Kidney (tissue), 14 donors: ENCODE results near the gene NR3C1. TPM values are rescaled to one million over a fixed set of nuclear protein-coding genes. Genes with fewer than 3 reads are reported as not detected.

Experiments used
- DNase-seq, 5 donors: peaks; one replicate each; pipeline ENCODE4 v3.0.0-alpha.2; 2013 to 2020
- FAIRE-seq: peaks from 2 replicates; lab custom pipeline; 2012; peaks lifted over from hg19 to GRCh38; lab: Jason Lieb, UNC
- H3K27ac ChIP-seq, 2 donors: one replicate each; pipeline ENCODE4 v1.7.0; 2013; ENCODE audit warnings: low read depth in 2 of 2, low read length in 2 of 2, inconsistent platforms in 1 of 2
- H3K27me3 ChIP-seq: one replicate; pipeline ENCODE4 v1.7.1; 2013; ENCODE audit warnings: low read length, inconsistent platforms; ENCODE audit not compliant: control insufficient read depth, insufficient read depth
- H3K36me3 ChIP-seq, 3 donors: one replicate each; pipeline versions ENCODE4 v1.7.0 to v1.7.1; 2013; ENCODE audit warnings: low read length in 3 of 3, control low read depth in 1 of 3, inconsistent platforms in 1 of 3; ENCODE audit not compliant: insufficient read depth in 3 of 3, control insufficient read depth in 2 of 3
- H3K4me1 ChIP-seq, 3 donors: one replicate each; pipeline versions ENCODE4 v1.7.0 to v1.7.1; 2013; ENCODE audit warnings: low read length in 3 of 3, inconsistent platforms in 1 of 3, low read depth in 1 of 3; ENCODE audit not compliant: control insufficient read depth in 2 of 3, insufficient read depth in 2 of 3
- H3K4me3 ChIP-seq, 3 donors: one replicate each; pipeline versions ENCODE4 v1.7.0 to v1.8.1; 2013; ENCODE audit warnings: low read length in 3 of 3, control low read depth in 1 of 3, inconsistent platforms in 1 of 3
- H3K9ac ChIP-seq, 3 donors: one replicate each; pipeline versions ENCODE4 v1.7.0 to v1.7.1; 2013; ENCODE audit warnings: low read length in 3 of 3, control low read depth in 1 of 3, inconsistent platforms in 1 of 3
- H3K9me3 ChIP-seq, 3 donors: one replicate each; pipeline versions ENCODE4 v1.7.0 to v1.7.1; 2013; ENCODE audit warnings: low read length in 3 of 3, control low read depth in 1 of 3, inconsistent platforms in 1 of 3; ENCODE audit not compliant: control insufficient read depth in 2 of 3, insufficient read depth in 1 of 3
- CTCF ChIP-seq: IDR thresholded peaks from 3 replicates; pipeline ENCODE4 v1.5.1; 2012; ENCODE audit warnings: mild to moderate bottlenecking, moderate library complexity, borderline replicate concordance; ENCODE audit not compliant: insufficient read depth; ENCODE audit errors: extremely low read depth
- intact Hi-C: fragments of 100-400 bp; cut with DNase I; formaldehyde crosslinking; loops from one replicate; pipeline ENCODE4 v1.11.1; 2022
- polyA plus RNA-seq: library from polyadenylated mRNA; stranded (reverse); fragments of 350-450 nt; fragmentation: Illumina TruSeq; extraction: RNeasy Lipid Tissue Mini Kit (QIAGEN cat#74804); gene quantifications from one replicate; pipeline ENCODE4 v1.2.3, GENCODE V29; 2014; ENCODE audit warnings: low read depth, low replicate concordance; ENCODE audit not compliant: insufficient read depth
- total RNA-seq: library from RNA; stranded (reverse); fragmentation: NEBNext Ultra II Directional; extraction: Animal tissue kit (Norgen Biotek cat#: 25700); gene quantifications from one replicate; pipeline ENCODE4 v1.2.1, GENCODE V29; 2021
- donor health status: control.
- donor health status: control.
- donor health status: control.
- donor health status: control.
- donor health status: control.
- donor health status: DM: yes; HTN: yes; CAD: no.
- donor health status: Normal renal cell carcinoma (clear cell type).

The NR3C1 gene
- total and polyA plus RNA-seq, 2 donors from 2014 or later, result 23.4 to 69.0 TPM

- Histone ChIP-seq H3K27ac (no peak overlapping the region), H3K9ac (no peak overlapping the region), H3K4me1 (peaks cover 0 to 18% (median 17%) of the 10 kb centered on the region in 3 donors), H3K27me3 (no peaks in the 10 kb centered on the region), H3K36me3 (no peaks in the 10 kb centered on the region), H3K9me3 (no peaks in the 10 kb centered on the region), H3K4me3 (no peak overlapping the region)
- FAIRE-seq, result no peak
- intact Hi-C loops, result no loop called here
- no peak for TF ChIP-seq CTCF
- DNase-seq, result no peak
Measured at GRCh38 chr5:143228597-143229293, 174.7 kb downstream of the NR3C1 start.
